Measurements from ENCODE around the gene NALCN.

NALCN gene

GRCh38 chr13:101013245-101013644 lies 403.1 kb downstream of the NALCN start:
- Histone ChIP-seq H3K36me3 (ENCODE audit: insufficient read depth, low read length) (no peaks in the 10 kb centered on the region), H3K27me3 (ENCODE audit: control insufficient read depth, insufficient read depth, low read length) (peaks cover 3% of the 10 kb centered on the region), H3K9me3 (replicated peaks; ENCODE audit: low read length) (no peaks in the 10 kb centered on the region), H3K4me2 (ENCODE audit: low read length) (no peak overlapping the region), H3K9ac (ENCODE audit: low read depth, low read length) (no peak overlapping the region), H3K4me1 (ENCODE audit: control insufficient read depth, insufficient read depth, low read length) (no peaks in the 10 kb centered on the region), H3K4me3 (ENCODE audit: low read length) (no peak overlapping the region)

GRCh38 chr13:101010100-101010499 lies 406.2 kb downstream of the NALCN start:
- H3K27me3 ChIP-seq (ENCODE audit: control insufficient read depth, insufficient read depth, low read length), result peaks cover 3% of the 10 kb centered on the region
- no peaks in the 10 kb centered on the region for H3K9me3 ChIP-seq (replicated peaks; ENCODE audit: low read length)
- H3K4me2 ChIP-seq (ENCODE audit: low read length), result no peak overlapping the region
- no peaks in the 10 kb centered on the region for H3K4me1 ChIP-seq (ENCODE audit: control insufficient read depth, insufficient read depth, low read length)
- H3K4me3 ChIP-seq (ENCODE audit: low read length), result no peak overlapping the region
- H3K36me3 ChIP-seq (ENCODE audit: insufficient read depth, low read length), result no peaks in the 10 kb centered on the region
- no peak overlapping the region for H3K9ac ChIP-seq (ENCODE audit: low read depth, low read length)

GRCh38 chr13:101007245-101007644 lies 409.1 kb downstream of the NALCN start:
- H3K4me2 ChIP-seq (ENCODE audit: low read length), result no peak overlapping the region

More at GRCh38 chr13:101007245-101007644, 409.1 kb downstream of the NALCN start:
- no peaks in the 10 kb centered on the region for H3K4me1 ChIP-seq (ENCODE audit: control insufficient read depth, insufficient read depth, low read length)
- no peak overlapping the region for H3K9ac ChIP-seq (ENCODE audit: low read depth, low read length)
- H3K36me3 ChIP-seq (ENCODE audit: insufficient read depth, low read length), result no peaks in the 10 kb centered on the region
- H3K9me3 ChIP-seq (replicated peaks; ENCODE audit: low read length), result no peaks in the 10 kb centered on the region
- H3K4me3 ChIP-seq (ENCODE audit: low read length), result no peak overlapping the region
- no peaks in the 10 kb centered on the region for H3K27me3 ChIP-seq (ENCODE audit: control insufficient read depth, insufficient read depth, low read length)
